ENCODE measurements around the gene USP37.

Gene USP37

GRCh38 chr2:218585541-218585940 lies 17.4 kb upstream of the USP37 start:
- TF ChIP-seq REST (IDR thresholded peaks at IDR 0.05; ENCODE audit: insufficient read depth in 1 of 2, low read depth in 2 of 2, low read length in 2 of 2) (no peak), TAF1 (IDR thresholded peaks at IDR 0.05; ENCODE audit: borderline replicate concordance, insufficient read depth, low read length) (no peak), SIN3A (IDR thresholded peaks at IDR 0.05; ENCODE audit: borderline replicate concordance, insufficient read depth, low read length) (no peak), FOXP2 (optimal IDR thresholded peaks at IDR 0.05; ENCODE audit: borderline replicate concordance, extremely low read depth, extremely low read length, insufficient read depth) (no peak), POLR2AphosphoS5 (IDR thresholded peaks at IDR 0.05; ENCODE audit: low read depth, low read length) (no peak)

- no peak for TF ChIP-seq TAF1 (IDR thresholded peaks at IDR 0.05; ENCODE audit: borderline replicate concordance, insufficient read depth, low read length)
- TF ChIP-seq FOXP2 (optimal IDR thresholded peaks at IDR 0.05; ENCODE audit: borderline replicate concordance, extremely low read depth, extremely low read length, insufficient read depth): no peak
- no peak for TF ChIP-seq SIN3A (IDR thresholded peaks at IDR 0.05; ENCODE audit: borderline replicate concordance, insufficient read depth, low read length)
These were observed 16.1 kb upstream of the USP37 start for GRCh38 chr2:218583983-218584850.

GRCh38 chr2:218582076-218582475 lies 13.9 kb upstream of the USP37 start:
- TF ChIP-seq REST (IDR thresholded peaks at IDR 0.05; ENCODE audit: insufficient read depth in 1 of 2, low read depth in 2 of 2, low read length in 2 of 2): no peak
- TF ChIP-seq TAF1 (IDR thresholded peaks at IDR 0.05; ENCODE audit: borderline replicate concordance, insufficient read depth, low read length): no peak
- no peak for TF ChIP-seq POLR2AphosphoS5 (IDR thresholded peaks at IDR 0.05; ENCODE audit: low read depth, low read length)
- TF ChIP-seq SIN3A (IDR thresholded peaks at IDR 0.05; ENCODE audit: borderline replicate concordance, insufficient read depth, low read length): no peak
- no peak for TF ChIP-seq FOXP2 (optimal IDR thresholded peaks at IDR 0.05; ENCODE audit: borderline replicate concordance, extremely low read depth, extremely low read length, insufficient read depth)

- TF ChIP-seq REST (IDR thresholded peaks at IDR 0.05; ENCODE audit: insufficient read depth in 1 of 2, low read depth in 2 of 2, low read length in 2 of 2) (no peak), POLR2AphosphoS5 (IDR thresholded peaks at IDR 0.05; ENCODE audit: low read depth, low read length) (no peak), SIN3A (IDR thresholded peaks at IDR 0.05; ENCODE audit: borderline replicate concordance, insufficient read depth, low read length) (no peak)
These were observed 10.2 kb upstream of the USP37 start for GRCh38 chr2:218578272-218578877.

GRCh38 chr2:218577482-218578220 lies 9.5 kb upstream of the USP37 start:
- TF ChIP-seq POLR2AphosphoS5 (IDR thresholded peaks at IDR 0.05; ENCODE audit: low read depth, low read length) (no peak), REST (IDR thresholded peaks at IDR 0.05; ENCODE audit: insufficient read depth in 1 of 2, low read depth in 2 of 2, low read length in 2 of 2) (no peak), FOXP2 (optimal IDR thresholded peaks at IDR 0.05; ENCODE audit: borderline replicate concordance, extremely low read depth, extremely low read length, insufficient read depth) (no peak), SIN3A (IDR thresholded peaks at IDR 0.05; ENCODE audit: borderline replicate concordance, insufficient read depth, low read length) (no peak), TAF1 (IDR thresholded peaks at IDR 0.05; ENCODE audit: borderline replicate concordance, insufficient read depth, low read length) (no peak)

Measured in PFSK-1 (cell line).